HEK293 (cell line): ENCODE measurements around the gene FAM43A.
A peak's percentile ranks its signal among the peaks of the same experiment; 100 is the strongest.

ENCODE experiments used
- CTCF ChIA-PET: fragments of 350-600 bp; formaldehyde crosslinking; extraction: SDS; loops from one replicate; lab custom pipeline; 2021; ENCODE audit warnings: antibody characterized with exemption; lab: Yijun Ruan, JAX
- POLR2A ChIA-PET: fragments of 300-600 bp; formaldehyde crosslinking; extraction: SDS; loops from one replicate; lab custom pipeline; 2020; ENCODE audit warnings: antibody characterized with exemption, inconsistent platforms; lab: Yijun Ruan, JAX
- H3K27ac ChIP-seq: fragments of 200-500 bp; sonication (Bioruptor generic); 2 replicates; pipeline ENCODE4 v1.5.1; 2014; ENCODE audit warnings: low read depth, low read length, control low read depth, inconsistent platforms; ENCODE audit errors: extremely low read depth
- H3K36me3 ChIP-seq, 2 experiments: fragments of 200-500 bp in 1 of 2; sonication (Bioruptor generic) in 1 of 2; 1 replicate in 1 of 2; 2 replicates in 1 of 2; pipeline ENCODE4 v1.5.1; 2014 to 2017; ENCODE audit warnings: inconsistent platforms in 2 of 2, low read length in 2 of 2; ENCODE audit not compliant: control insufficient read depth in 2 of 2, insufficient read depth in 1 of 2
- H3K4me1 ChIP-seq: fragments of 200-500 bp; sonication (Bioruptor generic); 2 replicates; pipeline ENCODE4 v1.5.1; 2014; ENCODE audit warnings: mild to moderate bottlenecking, low read length, inconsistent platforms; ENCODE audit not compliant: control insufficient read depth, insufficient read depth
- H3K4me3 ChIP-seq: 2 replicates; pipeline ENCODE4 v1.5.1; 2011; ENCODE audit warnings: low read depth, mild to moderate bottlenecking, control low read depth, low read length, moderate library complexity
- H3K9me3 ChIP-seq: fragments of 200-500 bp; sonication (Bioruptor generic); 2 replicates; pipeline ENCODE4 v1.5.1; 2014; ENCODE audit warnings: low read depth, low read length, inconsistent platforms; ENCODE audit not compliant: control insufficient read depth, insufficient read depth
- KLF9 ChIP-seq: fragments of 450-650 bp; formaldehyde crosslinking; IDR thresholded peaks from 2 replicates; pipeline ENCODE4 v1.5.1; 2016; ENCODE audit warnings: missing biosample characterization, missing genetic modification characterization, low read depth
- SETDB1 ChIP-seq: IDR thresholded peaks from one replicate; pipeline ENCODE4 v1.6.1; 2017; ENCODE audit warnings: mild to moderate bottlenecking, low read length, moderate library complexity, mixed read lengths; ENCODE audit not compliant: insufficient read length
- ZFHX2 ChIP-seq: fragments of 450-650 bp; formaldehyde crosslinking; conservative IDR thresholded peaks from 2 replicates; pipeline ENCODE4 v1.5.1; 2016; ENCODE audit warnings: missing biosample characterization, missing genetic modification characterization
- ZIC2 ChIP-seq: fragments of 450-650 bp; formaldehyde crosslinking; IDR thresholded peaks from 2 replicates; pipeline ENCODE4 v1.5.1; 2016; ENCODE audit warnings: missing biosample characterization, missing genetic modification characterization
- ZNF169 ChIP-seq: fragments of 450-650 bp; formaldehyde crosslinking; IDR thresholded peaks from 2 replicates; pipeline ENCODE4 v1.5.1; 2016; ENCODE audit warnings: missing biosample characterization, missing genetic modification characterization
- ZNF366 ChIP-seq: fragments of 450-650 bp; formaldehyde crosslinking; conservative IDR thresholded peaks from 2 replicates; pipeline ENCODE4 v1.5.1; 2016; ENCODE audit warnings: missing biosample characterization, missing genetic modification characterization
- ZNF776 ChIP-seq: fragments of 450-650 bp; formaldehyde crosslinking; IDR thresholded peaks from 2 replicates; pipeline ENCODE4 v1.5.0; 2017; ENCODE audit warnings: missing biosample characterization, missing genetic modification characterization, borderline replicate concordance
- TF ChIP-seq, protein P1 (sequence below): fragments of 450-650 bp; formaldehyde crosslinking; IDR thresholded peaks from 2 replicates; pipeline ENCODE4 v1.5.1; 2016; ENCODE audit warnings: missing biosample characterization, missing genetic modification characterization
- TF ChIP-seq, protein P2 (sequence below): fragments of 450-650 bp; formaldehyde crosslinking; IDR thresholded peaks from 2 replicates; pipeline ENCODE4 v1.5.1; 2017; ENCODE audit warnings: missing biosample characterization, missing genetic modification characterization
- TF ChIP-seq, protein P3 (sequence below): fragments of 450-650 bp; formaldehyde crosslinking; IDR thresholded peaks from 2 replicates; pipeline ENCODE4 v1.5.1; 2017; ENCODE audit warnings: missing biosample characterization, missing genetic modification characterization
- TF ChIP-seq, protein P4 (sequence below): fragments of 450-650 bp; formaldehyde crosslinking; IDR thresholded peaks from 2 replicates; pipeline ENCODE4 v1.5.1; 2016; ENCODE audit warnings: missing biosample characterization, missing genetic modification characterization, borderline replicate concordance
- TF ChIP-seq, protein P5 (sequence below): fragments of 450-650 bp; formaldehyde crosslinking; IDR thresholded peaks from 2 replicates; pipeline ENCODE4 v1.5.1; 2016; ENCODE audit warnings: missing biosample characterization, missing genetic modification characterization
- TF ChIP-seq, protein P6 (sequence below): fragments of 450-650 bp; formaldehyde crosslinking; IDR thresholded peaks from 2 replicates; pipeline ENCODE4 v1.5.1; 2016; ENCODE audit warnings: missing biosample characterization, missing genetic modification characterization

Gene FAM43A

DNA sequence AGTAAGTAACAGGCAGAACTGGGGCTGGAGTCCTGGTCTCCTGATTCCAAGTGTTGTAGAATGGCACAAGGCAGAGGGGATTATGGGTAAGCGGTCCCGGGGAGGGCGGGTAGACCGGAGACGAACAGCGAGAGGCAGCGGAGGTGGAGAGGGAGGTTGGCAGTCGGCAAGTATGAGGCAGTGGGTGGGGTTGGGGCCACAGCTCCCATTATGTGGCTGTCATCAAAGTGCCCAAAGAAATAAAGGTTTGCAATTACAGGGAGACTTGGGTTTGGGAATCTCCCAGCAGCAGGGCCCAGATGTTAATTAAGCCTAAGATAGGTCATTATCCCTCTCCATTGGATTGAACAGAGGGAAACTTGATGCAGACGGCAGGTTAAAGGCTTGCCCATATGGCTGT is 16.9 kb downstream of the FAM43A start:
- ChIA-PET CTCF (interaction anchor here (0.5 kb wide), 1 partner anchor 835 kb away, joined by 3 read pairs; no protein-coding TSS in a partner anchor), POLR2A (no interaction called here)
- Histone ChIP-seq H3K36me3 (no peaks in the 10 kb centered on the region), H3K4me1 (no peaks in the 10 kb centered on the region), H3K27ac (no peak overlapping the region), H3K4me3 (no peak overlapping the region), H3K9me3 (no peaks in the 10 kb centered on the region)
- TF ChIP-seq ZNF776, result no peak
- TF ChIP-seq KLF9 (tag by site-specific recombination), result no peak
- no peak for TF ChIP-seq ZNF169
- 0 out of 2 replicates have a peak, but pooled peaks have one; percentile 33 for TF ChIP-seq ZFHX2 (tag by site-specific recombination)

DNA sequence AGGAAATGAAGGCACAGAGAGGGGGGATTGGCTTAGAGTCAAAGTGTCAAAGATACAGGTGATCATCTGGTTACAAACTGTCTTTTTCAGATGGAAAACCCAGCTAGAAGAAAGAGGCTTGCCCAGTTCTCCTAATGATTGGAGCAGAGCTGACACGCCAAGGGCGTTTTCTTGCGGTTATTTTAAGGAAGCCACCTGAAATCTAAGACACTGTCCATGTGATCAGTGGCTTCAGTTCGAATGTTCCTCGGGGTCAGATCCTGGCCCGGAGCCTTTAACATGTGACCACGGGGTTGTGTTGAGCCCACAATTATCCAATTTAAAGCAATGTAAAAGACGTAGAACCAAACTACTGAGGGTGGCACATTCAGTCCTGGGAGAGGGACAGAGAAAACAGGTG is 19.5 kb downstream of the FAM43A start:
- Histone ChIP-seq H3K4me1 (no peaks in the 10 kb centered on the region), H3K4me3 (no peak overlapping the region), H3K27ac (no peak overlapping the region), H3K9me3 (no peaks in the 10 kb centered on the region), H3K36me3 (no peaks in the 10 kb centered on the region)
- ChIA-PET CTCF (no interaction called here), POLR2A (no interaction called here)
- TF ChIP-seq, protein P1, sequence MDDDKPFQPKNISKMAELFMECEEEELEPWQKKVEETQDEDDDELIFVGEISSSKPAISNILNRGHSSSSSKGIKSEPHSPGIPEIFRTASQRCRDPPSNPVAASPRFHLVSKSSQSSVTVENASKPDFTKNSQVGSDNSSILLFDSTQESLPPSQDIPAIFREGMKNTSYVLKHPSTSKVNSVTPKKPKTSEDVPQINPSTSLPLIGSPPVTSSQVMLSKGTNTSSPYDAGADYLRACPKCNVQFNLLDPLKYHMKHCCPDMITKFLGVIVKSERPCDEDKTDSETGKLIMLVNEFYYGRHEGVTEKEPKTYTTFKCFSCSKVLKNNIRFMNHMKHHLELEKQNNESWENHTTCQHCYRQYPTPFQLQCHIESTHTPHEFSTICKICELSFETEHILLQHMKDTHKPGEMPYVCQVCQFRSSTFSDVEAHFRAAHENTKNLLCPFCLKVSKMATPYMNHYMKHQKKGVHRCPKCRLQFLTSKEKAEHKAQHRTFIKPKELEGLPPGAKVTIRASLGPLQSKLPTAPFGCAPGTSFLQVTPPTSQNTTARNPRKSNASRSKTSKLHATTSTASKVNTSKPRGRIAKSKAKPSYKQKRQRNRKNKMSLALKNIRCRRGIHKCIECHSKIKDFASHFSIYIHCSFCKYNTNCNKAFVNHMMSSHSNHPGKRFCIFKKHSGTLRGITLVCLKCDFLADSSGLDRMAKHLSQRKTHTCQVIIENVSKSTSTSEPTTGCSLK (tag by site-specific recombination), result no peak
- TF ChIP-seq ZNF366 (tag by site-specific recombination), result 0 out of 2 replicates have a peak, but pooled peaks have one; percentile 1

DNA sequence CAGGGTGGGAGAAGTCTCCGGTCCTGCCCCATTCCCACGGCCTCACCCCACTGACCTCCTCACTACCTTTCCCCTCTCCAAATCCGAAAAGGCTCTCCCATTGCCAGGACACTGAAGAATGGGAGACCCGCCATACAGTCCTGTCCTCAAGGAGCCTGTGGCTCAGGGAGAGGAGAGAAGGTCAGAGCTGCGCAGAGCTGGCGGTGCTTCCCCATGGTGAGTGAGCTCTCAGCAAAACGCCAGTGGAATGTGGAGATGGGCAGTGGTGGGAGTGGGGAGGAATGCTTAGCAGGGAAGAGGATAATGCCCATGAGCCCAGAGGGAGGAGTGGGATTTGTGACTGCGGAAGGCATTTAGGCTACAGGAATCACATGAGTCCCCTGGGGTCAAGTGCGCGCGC is 20.1 kb downstream of the FAM43A start:
- TF ChIP-seq, protein P2, sequence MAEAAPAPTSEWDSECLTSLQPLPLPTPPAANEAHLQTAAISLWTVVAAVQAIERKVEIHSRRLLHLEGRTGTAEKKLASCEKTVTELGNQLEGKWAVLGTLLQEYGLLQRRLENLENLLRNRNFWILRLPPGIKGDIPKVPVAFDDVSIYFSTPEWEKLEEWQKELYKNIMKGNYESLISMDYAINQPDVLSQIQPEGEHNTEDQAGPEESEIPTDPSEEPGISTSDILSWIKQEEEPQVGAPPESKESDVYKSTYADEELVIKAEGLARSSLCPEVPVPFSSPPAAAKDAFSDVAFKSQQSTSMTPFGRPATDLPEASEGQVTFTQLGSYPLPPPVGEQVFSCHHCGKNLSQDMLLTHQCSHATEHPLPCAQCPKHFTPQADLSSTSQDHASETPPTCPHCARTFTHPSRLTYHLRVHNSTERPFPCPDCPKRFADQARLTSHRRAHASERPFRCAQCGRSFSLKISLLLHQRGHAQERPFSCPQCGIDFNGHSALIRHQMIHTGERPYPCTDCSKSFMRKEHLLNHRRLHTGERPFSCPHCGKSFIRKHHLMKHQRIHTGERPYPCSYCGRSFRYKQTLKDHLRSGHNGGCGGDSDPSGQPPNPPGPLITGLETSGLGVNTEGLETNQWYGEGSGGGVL (tag by site-specific recombination), result no peak
- TF ChIP-seq, protein P3, sequence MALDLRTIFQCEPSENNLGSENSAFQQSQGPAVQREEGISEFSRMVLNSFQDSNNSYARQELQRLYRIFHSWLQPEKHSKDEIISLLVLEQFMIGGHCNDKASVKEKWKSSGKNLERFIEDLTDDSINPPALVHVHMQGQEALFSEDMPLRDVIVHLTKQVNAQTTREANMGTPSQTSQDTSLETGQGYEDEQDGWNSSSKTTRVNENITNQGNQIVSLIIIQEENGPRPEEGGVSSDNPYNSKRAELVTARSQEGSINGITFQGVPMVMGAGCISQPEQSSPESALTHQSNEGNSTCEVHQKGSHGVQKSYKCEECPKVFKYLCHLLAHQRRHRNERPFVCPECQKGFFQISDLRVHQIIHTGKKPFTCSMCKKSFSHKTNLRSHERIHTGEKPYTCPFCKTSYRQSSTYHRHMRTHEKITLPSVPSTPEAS (tag by site-specific recombination), result peak; percentile 87
- no peak for TF ChIP-seq ZIC2
- TF ChIP-seq, protein P4, sequence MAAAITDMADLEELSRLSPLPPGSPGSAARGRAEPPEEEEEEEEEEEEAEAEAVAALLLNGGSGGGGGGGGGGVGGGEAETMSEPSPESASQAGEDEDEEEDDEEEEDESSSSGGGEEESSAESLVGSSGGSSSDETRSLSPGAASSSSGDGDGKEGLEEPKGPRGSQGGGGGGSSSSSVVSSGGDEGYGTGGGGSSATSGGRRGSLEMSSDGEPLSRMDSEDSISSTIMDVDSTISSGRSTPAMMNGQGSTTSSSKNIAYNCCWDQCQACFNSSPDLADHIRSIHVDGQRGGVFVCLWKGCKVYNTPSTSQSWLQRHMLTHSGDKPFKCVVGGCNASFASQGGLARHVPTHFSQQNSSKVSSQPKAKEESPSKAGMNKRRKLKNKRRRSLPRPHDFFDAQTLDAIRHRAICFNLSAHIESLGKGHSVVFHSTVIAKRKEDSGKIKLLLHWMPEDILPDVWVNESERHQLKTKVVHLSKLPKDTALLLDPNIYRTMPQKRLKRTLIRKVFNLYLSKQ (tag by site-specific recombination), result no peak
- TF ChIP-seq, protein P5, sequence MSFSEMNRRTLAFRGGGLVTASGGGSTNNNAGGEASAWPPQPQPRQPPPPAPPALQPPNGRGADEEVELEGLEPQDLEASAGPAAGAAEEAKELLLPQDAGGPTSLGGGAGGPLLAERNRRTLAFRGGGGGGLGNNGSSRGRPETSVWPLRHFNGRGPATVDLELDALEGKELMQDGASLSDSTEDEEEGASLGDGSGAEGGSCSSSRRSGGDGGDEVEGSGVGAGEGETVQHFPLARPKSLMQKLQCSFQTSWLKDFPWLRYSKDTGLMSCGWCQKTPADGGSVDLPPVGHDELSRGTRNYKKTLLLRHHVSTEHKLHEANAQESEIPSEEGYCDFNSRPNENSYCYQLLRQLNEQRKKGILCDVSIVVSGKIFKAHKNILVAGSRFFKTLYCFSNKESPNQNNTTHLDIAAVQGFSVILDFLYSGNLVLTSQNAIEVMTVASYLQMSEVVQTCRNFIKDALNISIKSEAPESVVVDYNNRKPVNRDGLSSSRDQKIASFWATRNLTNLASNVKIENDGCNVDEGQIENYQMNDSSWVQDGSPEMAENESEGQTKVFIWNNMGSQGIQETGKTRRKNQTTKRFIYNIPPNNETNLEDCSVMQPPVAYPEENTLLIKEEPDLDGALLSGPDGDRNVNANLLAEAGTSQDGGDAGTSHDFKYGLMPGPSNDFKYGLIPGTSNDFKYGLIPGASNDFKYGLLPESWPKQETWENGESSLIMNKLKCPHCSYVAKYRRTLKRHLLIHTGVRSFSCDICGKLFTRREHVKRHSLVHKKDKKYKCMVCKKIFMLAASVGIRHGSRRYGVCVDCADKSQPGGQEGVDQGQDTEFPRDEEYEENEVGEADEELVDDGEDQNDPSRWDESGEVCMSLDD (tag by site-specific recombination), result no peak
- TF ChIP-seq SETDB1, result no peak
- TF ChIP-seq, protein P6, sequence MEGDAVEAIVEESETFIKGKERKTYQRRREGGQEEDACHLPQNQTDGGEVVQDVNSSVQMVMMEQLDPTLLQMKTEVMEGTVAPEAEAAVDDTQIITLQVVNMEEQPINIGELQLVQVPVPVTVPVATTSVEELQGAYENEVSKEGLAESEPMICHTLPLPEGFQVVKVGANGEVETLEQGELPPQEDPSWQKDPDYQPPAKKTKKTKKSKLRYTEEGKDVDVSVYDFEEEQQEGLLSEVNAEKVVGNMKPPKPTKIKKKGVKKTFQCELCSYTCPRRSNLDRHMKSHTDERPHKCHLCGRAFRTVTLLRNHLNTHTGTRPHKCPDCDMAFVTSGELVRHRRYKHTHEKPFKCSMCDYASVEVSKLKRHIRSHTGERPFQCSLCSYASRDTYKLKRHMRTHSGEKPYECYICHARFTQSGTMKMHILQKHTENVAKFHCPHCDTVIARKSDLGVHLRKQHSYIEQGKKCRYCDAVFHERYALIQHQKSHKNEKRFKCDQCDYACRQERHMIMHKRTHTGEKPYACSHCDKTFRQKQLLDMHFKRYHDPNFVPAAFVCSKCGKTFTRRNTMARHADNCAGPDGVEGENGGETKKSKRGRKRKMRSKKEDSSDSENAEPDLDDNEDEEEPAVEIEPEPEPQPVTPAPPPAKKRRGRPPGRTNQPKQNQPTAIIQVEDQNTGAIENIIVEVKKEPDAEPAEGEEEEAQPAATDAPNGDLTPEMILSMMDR (tag by site-specific recombination), result no peak

More for the DNA sequence above, 20.1 kb downstream of the FAM43A start:
- ChIA-PET CTCF (no interaction called here), POLR2A (interaction anchor here (1.0 kb wide), 1 partner anchor 15 kb away, joined by 3 read pairs; no protein-coding TSS in a partner anchor)
- Histone ChIP-seq H3K36me3 (no peaks in the 10 kb centered on the region), H3K4me3 (no peak overlapping the region), H3K9me3 (no peaks in the 10 kb centered on the region), H3K4me1 (no peaks in the 10 kb centered on the region), H3K27ac (no peak overlapping the region)
